Liver (tissue), 9 donors: ENCODE data around the gene HDDC3. TPM values are rescaled to one million over a fixed set of nuclear protein-coding genes. Genes with fewer than 3 reads are reported as not detected.

ENCODE experiments used
- DNase-seq: peaks from one replicate; pipeline ENCODE4 v3.0.0-alpha.2; 2017; ENCODE audit warnings: low spot score
- H3K27ac ChIP-seq, 2 donors: one replicate each; pipeline ENCODE4 v1.7.0; 2013; ENCODE audit warnings: inconsistent platforms in 2 of 2, low read length in 2 of 2, control low read depth in 1 of 2, low read depth in 1 of 2, mild to moderate bottlenecking in 1 of 2
- H3K27me3 ChIP-seq, 4 donors: one replicate each; pipeline versions ENCODE4 v1.6.1 to v1.7.0; 2013; ENCODE audit warnings: low read length in 3 of 4, inconsistent platforms in 1 of 4, mild to moderate bottlenecking in 1 of 4, moderate library complexity in 1 of 4; ENCODE audit not compliant: control insufficient read depth in 4 of 4, insufficient read depth in 4 of 4
- H3K36me3 ChIP-seq, 4 donors: one replicate each; pipeline versions ENCODE4 v1.6.1 to v1.7.0; 2013; ENCODE audit warnings: low read length in 3 of 4, mild to moderate bottlenecking in 3 of 4, low read depth in 1 of 4, moderate library complexity in 1 of 4; ENCODE audit not compliant: control insufficient read depth in 4 of 4, insufficient read depth in 3 of 4
- H3K4me1 ChIP-seq, 4 donors: one replicate each; pipeline versions ENCODE4 v1.6.1 to v1.7.0; 2013; ENCODE audit warnings: low read length in 3 of 4, mild to moderate bottlenecking in 3 of 4, moderate library complexity in 1 of 4; ENCODE audit not compliant: control insufficient read depth in 4 of 4, insufficient read depth in 4 of 4
- H3K4me3 ChIP-seq, 3 donors: one replicate each; pipeline versions ENCODE4 v1.6.1 to v1.7.0; 2013; ENCODE audit warnings: low read length in 3 of 3, control low read depth in 1 of 3, low read depth in 1 of 3, mild to moderate bottlenecking in 1 of 3
- H3K9ac ChIP-seq, 2 donors: one replicate each; pipeline ENCODE4 v1.7.0; 2013; ENCODE audit warnings: low read length in 2 of 2, mild to moderate bottlenecking in 2 of 2, moderate library complexity in 2 of 2, control low read depth in 1 of 2, low read depth in 1 of 2
- H3K9me3 ChIP-seq, 4 donors: one replicate each; pipeline versions ENCODE4 v1.6.1 to v1.7.0; 2013; ENCODE audit warnings: low read length in 3 of 4; ENCODE audit not compliant: control insufficient read depth in 4 of 4
- EGR1 ChIP-seq, 2 donors: IDR thresholded peaks; 2 replicates each; pipeline ENCODE4 v1.6.1; 2016 to 2018; ENCODE audit warnings: antibody characterized with exemption in 2 of 2, low read depth in 2 of 2
- FOXA1 ChIP-seq: IDR thresholded peaks from 2 replicates; pipeline ENCODE4 v1.6.1; 2016; ENCODE audit warnings: antibody characterized with exemption
- FOXA2 ChIP-seq: IDR thresholded peaks from 2 replicates; pipeline ENCODE4 v1.6.1; 2016; ENCODE audit warnings: antibody characterized with exemption
- HNF4G ChIP-seq: IDR thresholded peaks from 2 replicates; pipeline ENCODE4 v1.6.1; 2016; ENCODE audit warnings: antibody characterized with exemption
- JUND ChIP-seq, 2 donors: IDR thresholded peaks; 2 replicates each; pipeline ENCODE4 v1.6.1; 2016; ENCODE audit warnings: antibody characterized with exemption in 2 of 2
- MAX ChIP-seq: IDR thresholded peaks from 2 replicates; pipeline ENCODE4 v1.6.1; 2016; ENCODE audit warnings: antibody characterized with exemption
- NR2F2 ChIP-seq: IDR thresholded peaks from 2 replicates; pipeline ENCODE4 v1.6.1; 2016; ENCODE audit warnings: antibody characterized with exemption
- RAD21 ChIP-seq, 2 donors: IDR thresholded peaks; 2 replicates each; pipeline ENCODE4 v1.6.1; 2016; ENCODE audit warnings: antibody characterized with exemption in 2 of 2, mild to moderate bottlenecking in 2 of 2
- RXRA ChIP-seq, 2 donors: IDR thresholded peaks; 2 replicates each; pipeline ENCODE4 v1.6.1; 2017 to 2018; ENCODE audit warnings: antibody characterized with exemption in 2 of 2, mild to moderate bottlenecking in 1 of 2
- SP1 ChIP-seq: IDR thresholded peaks from 2 replicates; pipeline ENCODE4 v1.6.1; 2018; ENCODE audit warnings: antibody characterized with exemption, mild to moderate bottlenecking
- TAF1 ChIP-seq: conservative IDR thresholded peaks from 2 replicates; pipeline ENCODE4 v1.6.1; 2016; ENCODE audit warnings: antibody characterized with exemption, mild to moderate bottlenecking
- YY1 ChIP-seq: IDR thresholded peaks from 2 replicates; pipeline ENCODE4 v1.6.1; 2016; ENCODE audit warnings: antibody characterized with exemption, mild to moderate bottlenecking
- WGBS: extraction: QIAGEN DNeasy Blood & Tissue Kit; methylation state at CpG from one replicate; pipeline ENCODE4 v1.1.7; 2013; 5-methylcytosine and 5-hydroxymethylcytosine counted together
- polyA plus RNA-seq, 2 donors: library from polyadenylated mRNA; stranded (reverse) in 1 of 2; unstranded in 1 of 2; fragments of 200-250 nt in 1 of 2; fragments of >200 nt in 1 of 2; fragmentation: Nextera tagmentation in 1 of 2; extraction: Ambion mirVana in 1 of 2; gene quantifications; one replicate each; pipeline versions ENCODE4 v1.2.1 to v1.2.3, GENCODE V29; 2013 to 2015
- total RNA-seq, 2 donors: library from RNA; depleted of rRNA; stranded (reverse); fragments of >200 nt; gene quantifications; one replicate each; pipeline ENCODE4 v1.2.3, GENCODE V29; 2014
- TF ChIP-seq, protein P1 (sequence below): IDR thresholded peaks from 2 replicates; pipeline ENCODE4 v1.6.1; 2016; ENCODE audit warnings: antibody characterized with exemption
- TF ChIP-seq, protein P2 (sequence below): IDR thresholded peaks from 2 replicates; pipeline ENCODE4 v1.6.1; 2016; ENCODE audit warnings: antibody characterized with exemption, mild to moderate bottlenecking
- TF ChIP-seq, protein P3 (sequence below): fragments of 150-350 bp; IDR thresholded peaks from 2 replicates; pipeline ENCODE4 v1.5.1; 2017; ENCODE audit warnings: improper control_type of control experiment, low read depth, low read length; ENCODE audit not compliant: missing input control
- donor health status: healthy.
- donor health status: healthy.
- donor health status: healthy.
- donor health status: healthy.
- donor health status: healthy.

Gene HDDC3
- total and polyA plus RNA-seq, 4 donors = 12.5 to 15.4 (median 14.1) TPM

DNA sequence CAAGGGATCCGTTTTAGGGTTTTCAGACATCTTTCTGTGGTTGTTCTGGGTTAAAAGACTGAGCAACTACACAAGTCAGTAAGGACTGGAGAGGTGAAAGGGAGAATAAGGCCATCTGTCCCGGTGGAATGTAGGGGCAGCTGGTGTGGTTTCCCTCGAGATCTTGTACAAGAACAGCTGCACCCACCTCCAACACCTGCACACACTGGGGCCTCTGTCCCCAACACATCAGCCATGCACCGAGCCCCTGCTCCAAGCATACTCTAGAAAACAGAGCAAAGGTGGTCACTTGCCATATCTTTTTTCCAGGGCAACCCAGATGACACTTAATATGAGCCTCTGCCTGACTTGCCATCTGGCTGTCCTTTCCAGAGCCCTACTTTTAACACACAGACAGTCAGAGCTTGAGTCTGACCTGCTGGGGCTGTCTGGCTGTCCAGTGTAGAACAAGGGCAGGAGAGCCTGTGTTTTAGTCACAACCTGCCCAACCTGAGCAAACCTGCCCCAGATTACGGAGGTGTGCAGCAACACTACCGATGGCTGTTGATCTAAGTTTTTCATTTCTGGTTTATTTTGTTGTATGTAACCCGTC is 17.0 kb downstream of the HDDC3 start:
- H3K27me3 ChIP-seq = no peaks in the 10 kb centered on the region
- 83% methylated on average over 7 of the region's 7 CpGs for WGBS
- peak overlapping the region; percentile 11 to 32 for H3K27ac ChIP-seq
- H3K4me3 ChIP-seq = no peak overlapping the region
- DNase-seq = no peak
- H3K9ac ChIP-seq = no peak overlapping the region
- H3K9me3 ChIP-seq = no peaks in the 10 kb centered on the region
- no peaks in the 10 kb centered on the region for H3K4me1 ChIP-seq
- peaks cover 25 to 95% (median 73%) of the 10 kb centered on the region in 4 donors for H3K36me3 ChIP-seq
- TF ChIP-seq EGR1 (IDR thresholded peaks at IDR 0.05; ENCODE audit: low read depth in 2 of 2) (no peak), FOXA2 (no peak), RAD21 (IDR thresholded peaks at IDR 0.05) (no peak), RXRA (IDR thresholded peaks at IDR 0.05) (no peak)
- TF ChIP-seq, protein P1, sequence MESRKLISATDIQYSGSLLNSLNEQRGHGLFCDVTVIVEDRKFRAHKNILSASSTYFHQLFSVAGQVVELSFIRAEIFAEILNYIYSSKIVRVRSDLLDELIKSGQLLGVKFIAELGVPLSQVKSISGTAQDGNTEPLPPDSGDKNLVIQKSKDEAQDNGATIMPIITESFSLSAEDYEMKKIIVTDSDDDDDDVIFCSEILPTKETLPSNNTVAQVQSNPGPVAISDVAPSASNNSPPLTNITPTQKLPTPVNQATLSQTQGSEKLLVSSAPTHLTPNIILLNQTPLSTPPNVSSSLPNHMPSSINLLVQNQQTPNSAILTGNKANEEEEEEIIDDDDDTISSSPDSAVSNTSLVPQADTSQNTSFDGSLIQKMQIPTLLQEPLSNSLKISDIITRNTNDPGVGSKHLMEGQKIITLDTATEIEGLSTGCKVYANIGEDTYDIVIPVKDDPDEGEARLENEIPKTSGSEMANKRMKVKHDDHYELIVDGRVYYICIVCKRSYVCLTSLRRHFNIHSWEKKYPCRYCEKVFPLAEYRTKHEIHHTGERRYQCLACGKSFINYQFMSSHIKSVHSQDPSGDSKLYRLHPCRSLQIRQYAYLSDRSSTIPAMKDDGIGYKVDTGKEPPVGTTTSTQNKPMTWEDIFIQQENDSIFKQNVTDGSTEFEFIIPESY = no peak

DNA sequence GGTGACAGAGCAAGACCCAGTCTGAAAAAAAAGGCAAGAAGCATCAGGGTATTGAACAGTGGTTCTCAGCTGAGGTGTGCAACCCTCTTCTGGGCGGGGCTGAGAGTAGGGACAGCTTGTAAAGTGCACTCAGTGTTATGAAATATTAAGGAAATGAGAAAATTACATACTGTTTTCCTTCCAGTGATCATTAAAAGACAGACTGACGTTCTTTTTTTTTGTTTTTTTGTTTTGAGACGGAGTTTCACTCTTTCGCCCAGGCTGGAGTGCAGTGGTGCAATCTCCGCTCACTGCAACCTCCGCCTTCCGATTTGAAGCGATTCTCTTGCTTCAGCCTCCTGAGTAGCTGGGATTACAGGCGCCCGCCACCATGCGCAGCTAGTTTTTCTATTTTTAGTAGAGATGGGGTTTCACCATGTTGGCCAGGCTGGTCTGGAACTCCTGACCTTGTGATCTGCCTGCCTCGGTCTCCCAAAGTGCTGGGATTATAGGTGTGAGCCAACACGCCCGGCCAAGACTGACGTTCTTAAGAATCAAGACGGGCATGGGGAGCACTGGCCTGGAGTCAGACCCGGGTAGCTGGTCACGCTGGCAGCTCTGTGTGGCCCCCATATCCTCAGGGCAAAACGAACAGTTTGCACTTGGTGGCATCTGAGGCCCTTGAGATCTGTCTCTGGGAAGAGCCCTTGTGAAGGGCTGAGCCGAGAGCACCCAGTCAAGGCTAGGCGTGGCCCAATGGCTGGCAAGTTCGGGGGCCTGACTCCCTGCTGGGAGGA is 17.9 kb downstream of the HDDC3 start:
- H3K4me3 ChIP-seq = no peak overlapping the region
- H3K9ac ChIP-seq = no peak overlapping the region
- H3K9me3 ChIP-seq = no peaks in the 10 kb centered on the region
- no peaks in the 10 kb centered on the region for H3K4me1 ChIP-seq
- TF ChIP-seq, protein P1 = no peak
- TF ChIP-seq HNF4G (no peak), JUND (IDR thresholded peaks at IDR 0.05) (no peak), RAD21 (IDR thresholded peaks at IDR 0.05) (no peak), YY1 (no peak), SP1 (no peak), TAF1 (no peak), FOXA2 (no peak), NR2F2 (no peak), EGR1 (IDR thresholded peaks at IDR 0.05; ENCODE audit: low read depth in 2 of 2) (no peak), MAX (no peak), FOXA1 (no peak)
- TF ChIP-seq, protein P2, sequence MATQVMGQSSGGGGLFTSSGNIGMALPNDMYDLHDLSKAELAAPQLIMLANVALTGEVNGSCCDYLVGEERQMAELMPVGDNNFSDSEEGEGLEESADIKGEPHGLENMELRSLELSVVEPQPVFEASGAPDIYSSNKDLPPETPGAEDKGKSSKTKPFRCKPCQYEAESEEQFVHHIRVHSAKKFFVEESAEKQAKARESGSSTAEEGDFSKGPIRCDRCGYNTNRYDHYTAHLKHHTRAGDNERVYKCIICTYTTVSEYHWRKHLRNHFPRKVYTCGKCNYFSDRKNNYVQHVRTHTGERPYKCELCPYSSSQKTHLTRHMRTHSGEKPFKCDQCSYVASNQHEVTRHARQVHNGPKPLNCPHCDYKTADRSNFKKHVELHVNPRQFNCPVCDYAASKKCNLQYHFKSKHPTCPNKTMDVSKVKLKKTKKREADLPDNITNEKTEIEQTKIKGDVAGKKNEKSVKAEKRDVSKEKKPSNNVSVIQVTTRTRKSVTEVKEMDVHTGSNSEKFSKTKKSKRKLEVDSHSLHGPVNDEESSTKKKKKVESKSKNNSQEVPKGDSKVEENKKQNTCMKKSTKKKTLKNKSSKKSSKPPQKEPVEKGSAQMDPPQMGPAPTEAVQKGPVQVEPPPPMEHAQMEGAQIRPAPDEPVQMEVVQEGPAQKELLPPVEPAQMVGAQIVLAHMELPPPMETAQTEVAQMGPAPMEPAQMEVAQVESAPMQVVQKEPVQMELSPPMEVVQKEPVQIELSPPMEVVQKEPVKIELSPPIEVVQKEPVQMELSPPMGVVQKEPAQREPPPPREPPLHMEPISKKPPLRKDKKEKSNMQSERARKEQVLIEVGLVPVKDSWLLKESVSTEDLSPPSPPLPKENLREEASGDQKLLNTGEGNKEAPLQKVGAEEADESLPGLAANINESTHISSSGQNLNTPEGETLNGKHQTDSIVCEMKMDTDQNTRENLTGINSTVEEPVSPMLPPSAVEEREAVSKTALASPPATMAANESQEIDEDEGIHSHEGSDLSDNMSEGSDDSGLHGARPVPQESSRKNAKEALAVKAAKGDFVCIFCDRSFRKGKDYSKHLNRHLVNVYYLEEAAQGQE = no peak
- TF ChIP-seq, protein P3, sequence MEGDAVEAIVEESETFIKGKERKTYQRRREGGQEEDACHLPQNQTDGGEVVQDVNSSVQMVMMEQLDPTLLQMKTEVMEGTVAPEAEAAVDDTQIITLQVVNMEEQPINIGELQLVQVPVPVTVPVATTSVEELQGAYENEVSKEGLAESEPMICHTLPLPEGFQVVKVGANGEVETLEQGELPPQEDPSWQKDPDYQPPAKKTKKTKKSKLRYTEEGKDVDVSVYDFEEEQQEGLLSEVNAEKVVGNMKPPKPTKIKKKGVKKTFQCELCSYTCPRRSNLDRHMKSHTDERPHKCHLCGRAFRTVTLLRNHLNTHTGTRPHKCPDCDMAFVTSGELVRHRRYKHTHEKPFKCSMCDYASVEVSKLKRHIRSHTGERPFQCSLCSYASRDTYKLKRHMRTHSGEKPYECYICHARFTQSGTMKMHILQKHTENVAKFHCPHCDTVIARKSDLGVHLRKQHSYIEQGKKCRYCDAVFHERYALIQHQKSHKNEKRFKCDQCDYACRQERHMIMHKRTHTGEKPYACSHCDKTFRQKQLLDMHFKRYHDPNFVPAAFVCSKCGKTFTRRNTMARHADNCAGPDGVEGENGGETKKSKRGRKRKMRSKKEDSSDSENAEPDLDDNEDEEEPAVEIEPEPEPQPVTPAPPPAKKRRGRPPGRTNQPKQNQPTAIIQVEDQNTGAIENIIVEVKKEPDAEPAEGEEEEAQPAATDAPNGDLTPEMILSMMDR = no peak
- WGBS = 93% methylated on average over 22 of the region's 22 CpGs
- DNase-seq = no peak
- peak overlapping the region in 1 of 2 donors; percentile 32 for H3K27ac ChIP-seq
- H3K36me3 ChIP-seq = peaks cover 32 to 93% (median 70%) of the 10 kb centered on the region in 4 donors
- H3K27me3 ChIP-seq = no peaks in the 10 kb centered on the region
